Gastroesophageal sphincter (tissue), 3 donors: Measurements from ENCODE around the gene GALNT7.

Experiments used
- CTCF ChIP-seq, 4 experiments: fragments of 200-600 bp in 2 of 4; fragments of 450-650 bp in 2 of 4; sonication (generic) in 1 of 4; IDR thresholded peaks; one replicate each; pipeline ENCODE4 v1.5.1; 2017 to 2019; ENCODE audit warnings: antibody characterized with exemption in 4 of 4, mild to moderate bottlenecking in 2 of 4, moderate library complexity in 2 of 4
- POLR2A ChIP-seq, 2 donors: fragments of 450-650 bp; IDR thresholded peaks; one replicate each; pipeline ENCODE4 v1.6.1; 2017; ENCODE audit warnings: antibody characterized with exemption in 2 of 2, mild to moderate bottlenecking in 2 of 2, moderate library complexity in 1 of 2
- POLR2AphosphoS5 ChIP-seq: sonication (generic); formaldehyde crosslinking; IDR thresholded peaks from one replicate; pipeline ENCODE4 v1.6.1; 2017; ENCODE audit warnings: antibody characterized with exemption

DNA sequence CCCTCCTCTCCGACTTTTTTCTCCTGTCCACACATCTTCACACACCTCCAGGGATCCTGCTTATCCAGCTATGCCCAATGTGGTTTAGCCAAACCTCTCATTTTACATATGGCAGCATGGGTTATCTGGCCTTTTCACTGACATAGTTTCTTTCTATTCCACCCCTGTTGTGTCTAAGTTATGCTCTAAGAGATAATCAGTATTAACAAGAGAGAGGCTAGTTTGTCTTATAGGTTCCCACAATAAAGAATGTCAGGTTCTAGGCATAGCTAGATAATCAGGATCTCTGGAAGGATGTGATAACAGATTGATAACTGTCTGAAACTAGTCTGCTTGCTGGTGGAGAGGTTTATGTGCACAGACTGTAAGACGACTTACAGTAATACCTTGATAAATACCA is 7.7 kb upstream of the GALNT7 start:
- TF ChIP-seq POLR2A (IDR thresholded peaks at IDR 0.05) (no peak), CTCF (IDR thresholded peaks at IDR 0.05) (no peak), POLR2AphosphoS5 (no peak)
